Keratinocyte (primary cell): ENCODE measurements around the gene MRO. TPM values are rescaled to one million over a fixed set of nuclear protein-coding genes. Genes with fewer than 3 reads are reported as not detected.

Experiments
- DNase-seq: peaks from one replicate; pipeline ENCODE4 v3.0.0-alpha.2; 2011; ENCODE audit warnings: low read depth, missing footprints, low spot score
- FAIRE-seq: peaks from 2 replicates; lab custom pipeline; 2011; peaks lifted over from hg19 to GRCh38; lab: Jason Lieb, UNC
- H2AFZ ChIP-seq: 2 replicates; pipeline ENCODE4 v1.6.0; 2012; ENCODE audit warnings: low read length, control low read depth, inconsistent platforms; ENCODE audit not compliant: control insufficient read depth
- H3K27ac ChIP-seq: 2 replicates; pipeline ENCODE4 v1.5.1; 2011; ENCODE audit warnings: low read length; ENCODE audit not compliant: control insufficient read depth, insufficient read depth
- H3K27me3 ChIP-seq: 3 replicates; pipeline ENCODE4 v1.6.0; 2011; ENCODE audit warnings: low read length; ENCODE audit not compliant: control insufficient read depth, insufficient read depth; ENCODE audit errors: extremely low read depth
- H3K36me3 ChIP-seq, 2 experiments: 2 replicates in 1 of 2; 3 replicates in 1 of 2; pipeline ENCODE4 v1.5.1; 2011; ENCODE audit warnings: low read length in 2 of 2, mild to moderate bottlenecking in 1 of 2; ENCODE audit not compliant: control insufficient read depth in 2 of 2, insufficient read depth in 2 of 2; ENCODE audit errors: extremely low read depth in 1 of 2
- H3K4me1 ChIP-seq: 3 replicates; pipeline ENCODE4 v1.5.1; 2011; ENCODE audit warnings: low read length; ENCODE audit not compliant: control insufficient read depth, insufficient read depth; ENCODE audit errors: extremely low read depth
- H3K4me2 ChIP-seq: 3 replicates; pipeline ENCODE4 v1.6.0; 2011; ENCODE audit warnings: low read depth, low read length; ENCODE audit not compliant: control insufficient read depth, insufficient read depth; ENCODE audit errors: extremely low read depth
- H3K4me3 ChIP-seq, 3 experiments: fragments of 200-600 bp in 1 of 3; sonication (generic) in 1 of 3; 2 replicates in 2 of 3; 3 replicates in 1 of 3; pipeline ENCODE4 v1.5.1; 2011 to 2016; ENCODE audit warnings: low read length in 3 of 3, mild to moderate bottlenecking in 3 of 3, control low read depth in 2 of 3, inconsistent platforms in 1 of 3, low read depth in 1 of 3, mixed read lengths in 1 of 3, mixed run types in 1 of 3, moderate library complexity in 1 of 3; ENCODE audit not compliant: control insufficient read depth in 2 of 3, insufficient read depth in 2 of 3; ENCODE audit errors: extremely low read depth in 1 of 3
- H3K79me2 ChIP-seq: 2 replicates; pipeline ENCODE4 v1.6.0; 2012; ENCODE audit warnings: low read length; ENCODE audit not compliant: control insufficient read depth, insufficient read depth
- H3K9ac ChIP-seq: 3 replicates; pipeline ENCODE4 v1.6.0; 2011; ENCODE audit warnings: low read length; ENCODE audit not compliant: control insufficient read depth, insufficient read depth; ENCODE audit errors: extremely low read depth
- H3K9me1 ChIP-seq: 3 replicates; pipeline ENCODE4 v1.6.0; 2011; ENCODE audit warnings: low read length; ENCODE audit not compliant: control insufficient read depth, insufficient read depth; ENCODE audit errors: extremely low read depth
- H3K9me3 ChIP-seq: 2 replicates; pipeline ENCODE4 v1.5.1; 2012; ENCODE audit warnings: low read depth, low read length; ENCODE audit not compliant: control insufficient read depth
- H4K20me1 ChIP-seq: 3 replicates; pipeline ENCODE4 v1.6.0; 2011; ENCODE audit warnings: low read length; ENCODE audit not compliant: control insufficient read depth, insufficient read depth; ENCODE audit errors: extremely low read depth
- EZH2 ChIP-seq: IDR thresholded peaks from one replicate; pipeline ENCODE4 v1.6.1; 2012; ENCODE audit warnings: inconsistent platforms, mild to moderate bottlenecking, low read length, moderate library complexity
- dilution Hi-C: fragments of 300-500 bp; cut with MboI; formaldehyde crosslinking; loops from one replicate; pipeline ENCODE4 v1.7.0; 2020; ENCODE audit warnings: low sequenced_read_pairs; ENCODE audit not compliant: extremely low pct_ligation_motif_present
- polyA plus RNA-seq, 5 experiments: library from polyadenylated mRNA; depleted of rRNA in 3 of 5; stranded (reverse) in 3 of 5; stranded (forward) in 1 of 5; unstranded in 1 of 5; fragments of >200 nt; gene quantifications; 1 replicate in 1 of 5; 2 replicates in 3 of 5; 3 replicates in 1 of 5; pipeline versions ENCODE4 v1.2.1 to v1.2.3, GENCODE V29; 2011 to 2012; ENCODE audit warnings: missing spikeins in 2 of 5, low read depth in 1 of 5, low replicate concordance in 1 of 5
- TF ChIP-seq, protein P1 (sequence below), 3 experiments: IDR thresholded peaks in 1 of 3; conservative IDR thresholded peaks in 1 of 3; optimal IDR thresholded peaks in 1 of 3; 2 replicates in 2 of 3; 3 replicates in 1 of 3; pipeline versions ENCODE3 to v1.5.1; 2011; ENCODE audit warnings: low read length in 3 of 3, mild to moderate bottlenecking in 3 of 3, moderate library complexity in 2 of 3, control low read depth in 1 of 3, inconsistent platforms in 1 of 3; ENCODE audit not compliant: insufficient read depth in 2 of 3; ENCODE audit errors: extremely low read depth in 1 of 3

Gene MRO
- polyA plus RNA-seq, 1 donor (not counting 4 experiments of a cell fraction or from before 2014, with no cell fraction given), result not detected

DNA sequence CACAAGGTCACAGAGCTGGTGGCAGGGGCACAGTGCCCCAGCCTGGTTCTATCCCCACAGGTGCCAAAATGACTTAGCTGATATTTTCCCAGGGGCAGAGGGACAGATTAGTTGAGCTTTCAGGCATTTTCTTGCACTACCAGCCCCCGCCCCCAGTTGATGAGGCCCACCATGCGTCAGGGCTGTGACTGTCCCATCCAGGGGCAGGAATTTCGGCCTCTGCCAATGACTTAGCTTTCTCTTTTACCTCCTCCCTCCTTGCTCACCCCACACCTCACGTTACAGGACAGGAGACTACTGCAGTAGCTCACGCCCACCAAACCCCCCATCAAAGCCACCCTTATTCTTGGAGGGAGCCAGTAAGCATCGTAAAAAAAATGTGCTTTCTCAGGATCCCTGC lies 31.5 kb downstream of the MRO start:
- DNase-seq (no peak), FAIRE-seq (no peak)
- Histone ChIP-seq H4K20me1 (no peaks in the 10 kb centered on the region), H3K4me3 (no peak overlapping the region), H3K36me3 (no peaks in the 10 kb centered on the region), H3K9ac (no peak overlapping the region), H3K27me3 (peaks cover 3% of the 10 kb centered on the region), H3K9me3 (no peaks in the 10 kb centered on the region), H2AFZ (no peak overlapping the region), H3K4me2 (no peak overlapping the region), H3K79me2 (no peaks in the 10 kb centered on the region), H3K9me1 (no peaks in the 10 kb centered on the region), H3K27ac (no peak overlapping the region), H3K4me1 (no peaks in the 10 kb centered on the region)
- TF ChIP-seq, protein P1, sequence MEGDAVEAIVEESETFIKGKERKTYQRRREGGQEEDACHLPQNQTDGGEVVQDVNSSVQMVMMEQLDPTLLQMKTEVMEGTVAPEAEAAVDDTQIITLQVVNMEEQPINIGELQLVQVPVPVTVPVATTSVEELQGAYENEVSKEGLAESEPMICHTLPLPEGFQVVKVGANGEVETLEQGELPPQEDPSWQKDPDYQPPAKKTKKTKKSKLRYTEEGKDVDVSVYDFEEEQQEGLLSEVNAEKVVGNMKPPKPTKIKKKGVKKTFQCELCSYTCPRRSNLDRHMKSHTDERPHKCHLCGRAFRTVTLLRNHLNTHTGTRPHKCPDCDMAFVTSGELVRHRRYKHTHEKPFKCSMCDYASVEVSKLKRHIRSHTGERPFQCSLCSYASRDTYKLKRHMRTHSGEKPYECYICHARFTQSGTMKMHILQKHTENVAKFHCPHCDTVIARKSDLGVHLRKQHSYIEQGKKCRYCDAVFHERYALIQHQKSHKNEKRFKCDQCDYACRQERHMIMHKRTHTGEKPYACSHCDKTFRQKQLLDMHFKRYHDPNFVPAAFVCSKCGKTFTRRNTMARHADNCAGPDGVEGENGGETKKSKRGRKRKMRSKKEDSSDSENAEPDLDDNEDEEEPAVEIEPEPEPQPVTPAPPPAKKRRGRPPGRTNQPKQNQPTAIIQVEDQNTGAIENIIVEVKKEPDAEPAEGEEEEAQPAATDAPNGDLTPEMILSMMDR (optimal IDR thresholded peaks at IDR 0.05 in 1 of 3, IDR thresholded peaks at IDR 0.05 in 1 of 3, conservative IDR thresholded peaks at IDR 0.05 in 1 of 3; ENCODE audit: extremely low read depth in 1 of 3, insufficient read depth in 2 of 3, low read length in 3 of 3), result no peak
- no peak for TF ChIP-seq EZH2
- dilution Hi-C loops, result no loop called here

DNA sequence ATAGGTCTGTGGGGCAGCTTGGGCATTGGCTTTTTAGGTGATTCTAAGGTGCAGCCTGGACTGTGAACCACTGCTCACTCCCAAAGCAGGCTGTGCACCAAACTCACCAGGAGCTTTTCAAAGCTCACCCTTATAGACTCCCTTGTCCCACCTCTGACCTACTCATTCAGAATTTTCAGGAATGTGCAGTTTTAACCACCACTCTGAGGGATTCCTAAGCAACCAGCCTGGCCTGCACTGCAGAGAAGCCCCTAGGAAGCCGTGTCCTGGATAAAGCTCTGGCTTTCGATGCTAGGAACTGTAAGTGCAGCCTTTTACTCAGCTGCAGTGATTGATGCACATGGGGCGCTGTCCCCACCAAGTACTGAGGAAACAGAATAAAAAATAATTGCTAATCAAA lies 33.0 kb downstream of the MRO start:
- dilution Hi-C loops, result no loop called here
- Histone ChIP-seq H2AFZ (no peak overlapping the region), H3K4me1 (no peaks in the 10 kb centered on the region), H3K9me3 (no peaks in the 10 kb centered on the region), H3K9me1 (no peaks in the 10 kb centered on the region), H4K20me1 (no peaks in the 10 kb centered on the region), H3K27ac (no peak overlapping the region), H3K27me3 (peaks cover 3% of the 10 kb centered on the region), H3K4me3 (no peak overlapping the region), H3K36me3 (no peaks in the 10 kb centered on the region), H3K79me2 (no peaks in the 10 kb centered on the region), H3K9ac (no peak overlapping the region), H3K4me2 (no peak overlapping the region)
- DNase-seq (no peak), FAIRE-seq (no peak)
- TF ChIP-seq, protein P1 (optimal IDR thresholded peaks at IDR 0.05 in 1 of 3, IDR thresholded peaks at IDR 0.05 in 1 of 3, conservative IDR thresholded peaks at IDR 0.05 in 1 of 3; ENCODE audit: extremely low read depth in 1 of 3, insufficient read depth in 2 of 3, low read length in 3 of 3), result no peak
- TF ChIP-seq EZH2, result no peak
